DMS153 (cell line): ENCODE data around the gene IPMK.

ENCODE experiments used
- DNase-seq: peaks from one replicate; lab custom pipeline; 2025; lab: John Stamatoyannopoulos, UW

IPMK gene

GRCh38 chr10:58267713-58268453 lies at the start of gene IPMK:
IPMK (minus strand) TSS chr10:58267894; CDS start chr10:58267611, 283 bp downstream.
- peak; percentile 82 for DNase-seq

GRCh38 chr10:58316874-58317273 lies 49.2 kb upstream of the IPMK start:
- no peak for DNase-seq

GRCh38 chr10:58311026-58311425 lies 43.3 kb upstream of the IPMK start:
- no peak for DNase-seq

GRCh38 chr10:58307676-58308075 lies 40.0 kb upstream of the IPMK start:
- DNase-seq = no peak

- peak; percentile 37 for DNase-seq
Observed at GRCh38 chr10:58305821-58306220, 38.1 kb upstream of the IPMK start.

GRCh38 chr10:58304099-58304633 lies 36.5 kb upstream of the IPMK start:
- no peak for DNase-seq

- DNase-seq = no peak
Observed at GRCh38 chr10:58302254-58302653, 34.6 kb upstream of the IPMK start.

- DNase-seq = peak; percentile 57
Observed at GRCh38 chr10:58300676-58301075, 33.0 kb upstream of the IPMK start.

- DNase-seq = peak; percentile 14
Observed at GRCh38 chr10:58299580-58299979, 31.9 kb upstream of the IPMK start.

GRCh38 chr10:58293989-58294388 lies 26.3 kb upstream of the IPMK start:
- DNase-seq = no peak

- DNase-seq = peak; percentile 54
Observed at GRCh38 chr10:58291538-58292174, 24.0 kb upstream of the IPMK start.

GRCh38 chr10:58282615-58283014 lies 14.9 kb upstream of the IPMK start:
- no peak for DNase-seq

- no peak for DNase-seq
Observed at GRCh38 chr10:58281092-58281752, 13.5 kb upstream of the IPMK start.

GRCh38 chr10:58280477-58280876 lies 12.8 kb upstream of the IPMK start:
- DNase-seq = no peak

GRCh38 chr10:58278962-58279307 lies 11.2 kb upstream of the IPMK start:
- no peak for DNase-seq

GRCh38 chr10:58278274-58278961 lies 10.7 kb upstream of the IPMK start:
- DNase-seq = no peak

- no peak for DNase-seq
Observed at GRCh38 chr10:58275908-58276307, 8.2 kb upstream of the IPMK start.

GRCh38 chr10:58275261-58275660 lies 7.6 kb upstream of the IPMK start:
- no peak for DNase-seq

- DNase-seq = no peak
Observed at GRCh38 chr10:58269782-58270290, 2.1 kb upstream of the IPMK start.

- DNase-seq = peak; percentile 99
Observed at GRCh38 chr10:58268946-58269781, 1.5 kb upstream of the IPMK start, which contains the start of gene CISD1. CISD1 (plus strand) TSS chr10:58269162; CDS start chr10:58269274, 112 bp downstream.

- DNase-seq = no peak
Observed at GRCh38 chr10:58268454-58268945, 806 bp upstream of the IPMK start.
